GDM1 (cell line): Measurements from ENCODE around the gene GALNT7.

Experiments
- DNase-seq: peaks from one replicate; lab custom pipeline; 2025; lab: John Stamatoyannopoulos, UW

Gene GALNT7

DNA sequence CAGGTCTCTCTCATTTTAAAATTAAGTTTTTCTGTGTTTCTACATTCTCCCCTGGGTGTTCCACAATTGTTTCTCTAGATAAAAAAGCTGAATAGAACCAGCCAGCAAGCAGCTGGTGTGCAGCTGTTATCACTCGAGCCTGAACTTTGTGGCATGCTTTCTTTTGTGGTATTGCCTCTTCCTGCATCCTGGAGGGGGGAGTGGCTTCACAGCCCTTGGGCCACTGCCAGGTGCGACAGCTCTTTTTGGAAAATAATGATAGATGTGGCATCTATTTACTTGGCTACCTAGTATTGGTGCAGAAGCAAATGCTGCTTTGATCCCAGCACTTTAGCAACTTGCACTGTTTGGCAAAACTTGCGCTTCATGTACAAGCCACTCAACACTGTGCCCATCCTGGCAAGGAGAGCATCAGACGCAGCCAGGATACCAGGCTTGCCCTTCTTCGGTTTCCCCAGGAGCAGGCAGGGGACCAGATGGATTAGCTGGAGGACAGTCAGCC lies 96.1 kb downstream of the GALNT7 start:
- DNase-seq: peak; percentile 37

DNA sequence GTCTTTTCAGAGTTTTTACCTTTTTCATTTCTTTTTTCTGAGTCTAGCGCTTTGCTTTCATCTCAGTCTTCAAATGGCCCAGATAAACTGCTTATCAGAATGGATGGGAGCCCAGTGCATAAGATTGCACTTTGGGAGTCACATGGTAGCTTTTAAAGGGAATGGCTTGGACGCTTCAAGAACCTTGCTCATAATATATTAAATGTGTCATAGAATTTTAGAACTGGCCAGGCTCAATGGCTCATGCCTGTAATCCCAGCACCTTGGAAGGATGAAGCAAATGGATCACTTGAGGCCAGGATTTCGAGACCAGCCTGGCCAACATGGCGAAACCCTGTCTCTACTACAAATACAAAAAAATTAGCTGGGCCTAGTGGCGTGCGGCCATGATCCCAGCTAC lies 97.1 kb downstream of the GALNT7 start:
- DNase-seq: no peak

DNA sequence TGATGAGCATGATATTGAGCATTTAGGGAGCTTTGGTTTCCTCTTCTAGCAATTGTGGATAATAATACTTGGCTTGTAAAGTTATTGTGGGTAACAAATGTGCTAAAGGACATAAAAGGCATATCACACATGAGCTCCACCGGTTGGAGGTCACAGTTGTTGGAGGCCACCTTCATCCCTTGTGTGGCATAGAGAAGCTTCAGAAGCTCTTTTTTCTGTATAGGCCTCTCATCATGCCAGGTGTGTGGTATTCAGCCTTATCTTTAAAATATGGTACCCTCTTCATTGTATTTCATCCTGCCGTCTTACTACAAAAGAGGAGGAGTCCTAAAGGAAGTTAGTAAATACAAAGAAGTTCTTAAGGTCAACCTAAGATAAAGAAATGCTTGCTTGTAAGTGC lies 99.1 kb downstream of the GALNT7 start:
- no peak for DNase-seq

DNA sequence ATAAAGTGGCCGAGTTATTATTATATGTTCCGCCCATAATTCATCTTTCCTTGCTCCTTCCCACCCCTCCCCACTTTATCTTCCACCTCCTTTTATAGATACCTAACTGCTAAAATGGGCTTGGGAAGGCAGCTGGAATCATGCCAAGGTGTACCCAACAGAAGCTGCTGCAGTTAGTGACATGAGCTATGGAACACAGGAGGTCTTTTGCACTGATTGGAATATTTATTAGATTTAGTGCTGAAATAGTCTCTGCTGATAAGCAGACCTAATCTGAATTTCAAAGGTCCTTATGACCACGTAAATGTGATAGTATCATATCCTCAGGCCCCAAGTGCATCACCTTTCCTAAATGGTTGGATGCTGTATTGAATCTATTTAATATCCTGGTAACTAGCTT lies 100.7 kb downstream of the GALNT7 start:
- no peak for DNase-seq

DNA sequence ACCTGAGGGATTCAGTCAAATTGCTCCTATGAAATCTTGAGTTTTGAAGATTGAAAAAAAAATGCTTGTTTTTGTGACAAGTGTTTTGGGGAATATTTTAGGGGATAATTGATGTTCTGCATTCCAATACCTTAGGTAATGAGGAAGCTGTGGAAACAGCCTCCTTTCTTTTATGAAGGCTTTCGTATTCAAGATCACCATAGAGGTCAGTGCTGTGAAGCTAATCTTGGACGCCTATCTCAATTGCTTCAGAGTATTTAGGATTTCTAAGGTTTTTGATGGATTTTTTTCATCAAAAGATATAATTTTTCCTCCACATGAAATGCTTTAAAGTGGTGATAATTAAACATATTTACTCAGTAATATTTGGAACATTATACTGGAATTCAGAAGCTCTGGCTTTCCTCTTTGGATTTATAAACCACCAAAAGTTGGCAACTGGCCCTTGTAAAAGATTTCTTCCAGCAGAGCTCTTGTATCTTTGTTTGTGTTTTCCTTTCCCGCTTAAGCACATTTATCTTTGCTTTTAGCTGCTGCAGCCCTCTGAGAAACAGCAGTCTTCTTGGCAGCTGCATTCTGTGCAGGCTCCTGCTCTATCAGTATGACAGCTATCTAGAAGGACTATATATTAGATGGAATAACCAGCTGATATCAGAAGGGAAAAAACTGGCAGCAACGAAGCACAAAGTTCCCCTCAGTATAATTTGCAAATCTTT lies 101.9 kb downstream of the GALNT7 start:
- no peak for DNase-seq

DNA sequence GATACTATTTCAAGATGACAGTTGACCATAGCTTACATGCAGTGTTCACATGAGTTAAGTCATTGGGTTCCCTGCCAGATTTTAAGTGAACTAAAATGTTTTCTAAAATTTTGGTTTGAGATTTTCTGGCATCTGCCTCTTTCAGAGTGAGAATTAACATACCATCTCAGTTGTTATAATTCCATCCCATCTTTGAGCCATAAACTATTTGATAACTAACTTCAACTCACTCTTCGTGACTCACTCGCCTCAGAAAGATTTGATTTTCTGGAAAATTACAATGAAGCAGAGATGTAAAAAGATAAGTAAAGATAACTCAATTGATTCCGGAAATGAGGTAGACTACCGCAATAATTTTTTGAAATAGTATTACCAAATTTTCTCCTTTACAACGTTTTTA lies 103.7 kb downstream of the GALNT7 start:
- no peak for DNase-seq

DNA sequence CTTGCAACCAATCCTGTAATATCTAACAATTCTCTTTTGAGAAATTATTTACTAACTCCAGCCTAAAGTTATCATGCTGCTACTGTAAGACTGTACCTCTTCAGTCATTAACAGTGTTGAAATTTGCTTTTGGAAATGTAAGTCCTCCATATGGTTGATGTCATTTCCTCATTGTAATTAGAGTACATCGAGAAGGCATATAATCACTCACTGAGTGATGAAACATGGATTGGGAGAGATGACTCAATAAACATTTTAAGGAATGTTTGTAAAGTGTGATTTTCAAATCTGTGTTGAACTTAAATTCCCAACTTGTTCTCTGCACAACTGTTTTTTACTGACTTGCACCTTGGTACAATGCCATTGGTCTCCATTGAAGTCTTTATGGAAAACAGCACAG lies 104.4 kb downstream of the GALNT7 start:
- DNase-seq: no peak

DNA sequence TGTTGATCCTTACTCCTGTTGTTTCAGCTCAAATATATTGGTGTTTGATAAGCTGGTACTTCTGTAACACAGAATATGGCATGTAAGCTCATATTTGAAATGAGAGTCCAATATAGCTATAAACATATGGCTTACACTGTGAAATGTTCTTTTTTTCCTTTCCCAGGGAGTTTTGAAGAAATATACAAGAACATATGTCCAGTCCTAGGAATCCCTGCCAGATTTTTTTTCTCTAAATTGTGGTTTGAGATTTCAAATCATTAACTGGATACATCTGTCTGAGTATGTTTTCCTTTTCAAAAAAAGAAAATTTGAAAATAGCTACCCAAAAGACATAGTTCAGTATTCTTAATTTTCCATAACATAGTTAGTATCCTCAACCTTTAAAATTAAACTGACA lies 105.3 kb downstream of the GALNT7 start:
- no peak for DNase-seq

DNA sequence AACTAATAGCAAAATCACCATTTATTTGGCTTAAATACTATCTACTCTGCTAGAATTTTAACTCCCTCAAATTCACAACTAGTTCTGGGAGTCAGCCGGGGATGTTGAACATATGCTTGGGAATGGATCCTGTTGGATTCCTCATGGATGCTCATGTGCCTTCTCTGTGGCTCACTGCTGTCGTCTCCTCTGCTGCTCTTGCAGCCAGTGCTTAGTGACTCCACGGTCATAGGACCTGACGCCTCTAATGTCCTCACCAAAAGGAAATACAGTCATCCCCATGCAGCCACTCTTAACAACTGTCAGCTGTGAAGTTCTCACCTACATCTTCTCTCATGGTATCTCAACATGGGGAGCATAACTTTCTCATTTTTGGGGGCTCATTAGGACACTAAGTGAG lies 106.1 kb downstream of the GALNT7 start:
- DNase-seq: no peak

DNA sequence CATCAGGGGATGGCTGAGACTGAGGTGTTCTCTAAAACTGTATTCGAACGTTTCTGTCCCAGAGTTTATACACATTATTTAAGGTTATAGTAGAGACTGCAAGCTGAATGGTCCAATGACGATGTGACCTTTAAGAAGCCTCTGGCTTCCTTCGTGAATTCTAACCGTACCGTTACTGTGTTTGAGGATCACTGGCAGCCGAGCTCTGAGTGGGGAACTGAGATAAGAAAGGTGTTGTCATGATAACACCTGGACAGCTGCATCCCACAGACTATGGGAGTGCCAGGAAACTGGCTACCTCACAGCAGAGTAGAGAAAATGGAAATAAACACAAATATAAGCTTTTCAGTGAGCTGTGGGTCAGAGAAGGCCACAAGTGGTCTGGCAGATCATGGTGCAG lies 106.5 kb downstream of the GALNT7 start:
- DNase-seq: no peak

DNA sequence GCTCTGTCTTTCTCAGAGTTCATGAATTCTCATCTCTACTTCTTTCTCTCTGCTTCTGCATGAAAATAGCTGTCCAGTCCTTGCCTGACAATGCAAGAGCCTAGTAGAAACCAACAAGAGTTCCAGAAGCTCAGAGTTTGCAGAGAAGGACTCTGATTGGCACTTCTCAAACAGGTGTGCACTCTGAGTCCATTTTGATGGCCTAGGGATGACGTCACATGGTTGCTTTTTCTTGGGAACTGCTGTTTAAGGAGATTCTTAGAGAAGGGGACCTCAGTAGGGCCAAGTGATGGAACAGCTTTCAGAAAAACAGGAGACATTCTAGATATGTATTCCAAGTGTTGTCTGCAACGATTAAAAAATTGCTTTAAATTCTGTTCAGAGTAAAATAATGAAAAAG lies 108.7 kb downstream of the GALNT7 start:
- DNase-seq: no peak

DNA sequence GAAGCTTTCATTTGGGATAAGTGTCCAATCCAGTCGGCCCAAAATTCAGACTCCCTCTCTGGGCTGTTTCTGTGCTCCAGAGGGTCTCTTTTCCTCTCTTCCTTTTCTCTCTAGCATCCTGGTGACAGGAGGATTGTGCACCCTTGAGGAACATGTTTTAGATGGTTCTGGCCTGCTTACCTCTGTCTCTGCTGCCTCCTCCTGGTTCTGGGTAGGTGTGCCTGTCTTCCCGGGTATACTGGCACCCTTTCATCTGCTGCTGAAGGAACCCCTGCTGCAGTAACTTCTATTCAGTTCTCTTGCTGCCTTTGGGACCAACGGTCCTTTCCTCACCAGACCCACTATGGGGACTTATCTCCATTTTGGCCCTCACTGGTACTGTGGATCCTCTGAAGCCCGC lies 112.4 kb downstream of the GALNT7 start:
- no peak for DNase-seq

DNA sequence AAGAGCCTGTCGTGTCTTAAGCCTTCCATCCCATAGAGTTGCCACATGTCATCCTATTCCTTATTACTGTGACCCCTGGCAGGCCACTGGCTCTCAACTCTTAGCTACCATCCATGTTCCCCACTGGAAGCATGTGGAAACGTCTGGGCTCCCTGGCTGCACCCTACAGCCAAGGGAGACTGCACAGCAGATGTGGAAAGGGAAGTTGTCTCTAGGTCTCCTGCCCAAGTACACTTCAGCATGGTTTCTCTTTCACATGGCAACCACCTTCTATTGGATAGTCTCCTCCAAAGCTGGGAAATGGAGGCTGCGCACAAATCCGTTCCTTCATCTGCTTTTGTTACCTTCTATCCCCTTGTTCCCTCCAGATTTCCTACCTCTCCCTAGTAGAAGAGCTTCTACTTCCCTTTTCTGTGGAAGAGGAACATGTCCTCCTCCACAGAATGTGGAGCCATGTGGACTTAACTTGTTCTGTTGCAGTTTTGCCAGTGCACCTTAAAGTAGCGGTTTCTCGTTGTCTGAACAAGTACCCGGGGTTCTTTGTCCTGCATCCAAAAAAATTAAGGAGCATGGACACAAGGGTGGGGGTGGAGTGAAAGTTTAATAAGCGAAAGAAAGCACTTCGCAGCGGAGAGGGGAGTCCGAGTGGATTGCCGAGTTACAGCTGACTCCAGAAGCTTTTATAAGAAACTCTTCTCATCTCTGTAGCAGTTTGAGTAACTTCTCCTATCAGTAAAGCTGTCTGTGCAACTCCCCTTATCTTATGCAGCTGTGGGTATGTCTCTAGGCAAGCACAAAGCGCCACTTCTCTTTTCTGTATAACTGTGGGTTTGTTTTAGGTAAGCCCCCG lies 113.0 kb downstream of the GALNT7 start:
- DNase-seq: peak; percentile 59

DNA sequence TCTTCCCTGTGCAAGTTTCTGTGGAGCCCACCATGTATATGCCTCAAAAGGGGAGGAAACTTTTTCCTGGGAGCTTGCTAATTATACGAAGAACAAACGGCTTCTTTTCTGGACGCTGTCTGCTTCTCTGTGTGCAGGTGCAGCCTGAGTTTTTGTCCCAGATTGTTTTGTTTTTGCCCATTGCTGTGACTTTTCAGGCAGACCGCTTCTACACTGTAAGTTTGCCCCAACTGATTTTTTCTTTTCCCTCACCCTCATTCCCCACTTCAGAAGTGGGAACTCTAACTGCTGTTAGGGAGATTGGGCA lies 113.6 kb downstream of the GALNT7 start:
- no peak for DNase-seq

DNA sequence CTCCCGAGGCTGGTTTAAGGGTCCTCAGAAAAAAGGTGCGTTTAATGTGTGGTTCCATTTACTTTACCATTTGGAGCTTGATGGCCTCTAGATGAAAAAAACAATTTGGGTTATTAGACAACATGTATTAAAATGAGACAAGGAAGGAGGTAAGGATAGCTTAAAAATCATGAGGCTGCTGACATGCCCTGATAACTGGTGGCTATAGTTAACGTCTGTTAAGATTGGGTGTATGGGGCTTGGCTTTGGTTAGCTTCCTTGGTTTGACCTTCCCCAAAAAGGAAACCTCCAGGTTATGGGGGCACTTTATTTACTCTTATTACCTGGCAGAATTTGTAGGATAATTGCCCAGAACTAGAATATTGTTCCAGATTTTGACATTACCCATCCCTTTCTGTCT lies 114.0 kb downstream of the GALNT7 start:
- DNase-seq: no peak

DNA sequence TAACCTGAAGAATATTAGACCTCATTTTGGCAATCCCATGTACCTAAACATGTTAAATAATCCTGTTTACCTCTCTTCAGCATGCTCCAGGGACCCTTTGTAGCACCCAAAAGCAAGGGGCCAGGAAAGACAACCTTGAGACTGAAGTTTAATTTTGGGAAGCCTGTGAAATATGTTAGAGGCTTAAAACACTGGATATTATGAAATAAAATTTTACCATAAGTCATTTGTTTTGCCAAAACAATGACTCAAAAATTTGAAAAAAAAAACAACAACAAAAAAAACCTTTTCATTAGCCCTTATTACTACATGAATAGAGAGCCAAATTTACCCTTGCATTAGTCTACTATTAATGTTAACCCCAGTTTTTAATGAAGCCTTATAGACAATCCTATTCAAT lies 115.9 kb downstream of the GALNT7 start:
- no peak for DNase-seq

DNA sequence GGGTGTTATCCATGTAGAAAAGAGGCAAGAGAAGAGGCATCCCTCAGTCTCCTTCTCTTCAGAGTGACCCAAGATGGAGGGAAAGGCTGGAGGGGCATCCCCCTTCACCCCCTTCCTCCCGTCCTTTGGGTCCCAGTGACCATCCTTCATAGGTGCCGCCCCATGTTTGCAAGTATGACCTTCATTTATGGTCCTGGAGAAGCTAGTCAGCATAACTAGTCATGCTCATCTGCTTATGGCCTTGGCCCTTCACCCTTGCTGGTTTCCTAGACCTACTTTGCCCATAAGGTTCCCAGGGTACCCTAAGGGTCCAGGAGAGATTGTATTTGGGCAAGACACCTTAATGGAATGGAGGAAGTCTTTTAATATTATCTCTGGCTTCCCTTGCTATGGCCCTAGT lies 118.9 kb downstream of the GALNT7 start:
- no peak for DNase-seq

DNA sequence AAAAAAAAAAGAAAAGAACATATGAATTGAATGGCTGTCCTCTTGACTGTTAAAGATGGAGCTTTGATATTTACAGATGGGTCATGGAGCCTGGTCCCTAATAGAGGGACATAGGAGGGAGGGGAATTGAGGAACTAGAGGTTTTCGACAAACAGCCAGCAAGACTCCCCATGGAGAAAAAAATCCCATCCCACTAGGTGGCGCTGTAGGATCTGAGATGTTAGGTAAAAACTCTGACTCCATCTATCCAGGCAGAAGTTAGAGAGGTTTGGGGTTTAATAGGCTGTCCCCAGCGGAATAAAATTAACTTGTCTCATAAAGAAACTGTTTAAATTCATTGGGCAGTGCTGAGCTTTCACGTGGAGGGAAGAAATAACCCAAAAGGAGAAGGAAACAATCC lies 119.7 kb downstream of the GALNT7 start:
- peak; percentile 50 for DNase-seq

DNA sequence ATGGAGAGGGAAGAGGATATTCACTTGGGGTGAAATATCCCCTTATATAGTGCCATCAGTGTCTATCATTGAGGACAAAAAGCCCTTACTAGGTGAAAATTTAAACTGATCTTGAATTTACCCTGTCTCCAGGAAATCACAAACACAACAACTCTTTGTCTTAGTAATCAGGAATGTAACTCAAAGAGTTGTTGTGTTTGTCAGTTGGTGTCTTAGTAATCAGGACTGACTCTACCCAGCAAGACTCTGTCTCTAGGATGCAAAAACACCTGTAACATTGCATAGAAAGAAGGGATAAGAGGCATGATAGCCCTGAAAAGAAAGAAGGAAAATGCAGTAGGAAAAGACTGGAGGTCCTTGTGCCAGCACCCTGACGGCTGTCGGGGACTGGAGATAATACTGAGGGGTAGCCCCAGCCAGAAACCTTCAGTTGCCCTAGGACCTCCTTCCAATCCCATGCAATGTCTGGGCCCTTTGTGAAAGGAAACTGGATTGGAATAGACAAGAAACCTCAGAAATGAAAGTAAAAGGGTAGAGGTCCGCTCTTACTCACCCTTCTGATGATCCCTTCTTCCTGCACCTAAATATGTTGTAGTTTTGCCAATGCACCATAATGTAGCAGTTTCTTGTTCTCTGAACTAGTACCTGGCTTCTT lies 120.2 kb downstream of the GALNT7 start:
- DNase-seq: no peak

DNA sequence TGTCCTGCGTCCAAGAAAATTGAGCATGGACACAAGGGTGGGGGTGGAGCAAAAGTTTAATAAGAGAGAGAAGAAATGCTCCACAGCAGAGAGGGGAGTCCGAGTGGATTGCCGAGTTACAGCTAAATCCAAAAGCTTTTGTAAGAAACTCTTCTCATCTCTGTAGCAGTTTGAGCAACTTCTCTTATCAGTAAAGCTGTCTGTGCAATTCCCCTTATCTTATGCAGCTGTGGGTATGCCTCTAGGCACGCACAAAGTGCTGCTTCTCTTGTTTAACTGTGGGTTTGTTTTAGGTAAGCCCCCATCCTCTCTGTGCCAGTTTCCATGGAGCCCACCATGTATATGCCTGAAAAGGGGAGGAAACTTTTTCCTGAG lies 120.7 kb downstream of the GALNT7 start:
- DNase-seq: no peak

DNA sequence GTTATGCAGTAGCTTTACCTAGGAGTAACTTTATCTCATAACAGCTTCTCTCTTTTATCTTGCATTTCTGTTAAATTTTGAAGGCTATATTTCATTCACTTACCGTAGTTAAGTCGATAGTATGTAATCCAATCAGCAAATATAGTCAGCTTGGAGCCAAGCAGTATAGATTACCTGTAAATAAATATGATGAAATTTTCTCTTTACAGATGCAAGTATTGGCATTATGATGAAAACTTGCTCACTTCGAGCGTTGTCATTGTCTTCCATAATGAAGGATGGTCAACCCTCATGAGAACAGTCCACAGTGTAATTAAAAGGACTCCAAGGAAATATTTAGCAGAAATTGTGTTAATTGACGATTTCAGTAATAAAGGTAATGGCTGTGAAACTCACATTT lies 123.3 kb downstream of the GALNT7 start:
- no peak for DNase-seq

DNA sequence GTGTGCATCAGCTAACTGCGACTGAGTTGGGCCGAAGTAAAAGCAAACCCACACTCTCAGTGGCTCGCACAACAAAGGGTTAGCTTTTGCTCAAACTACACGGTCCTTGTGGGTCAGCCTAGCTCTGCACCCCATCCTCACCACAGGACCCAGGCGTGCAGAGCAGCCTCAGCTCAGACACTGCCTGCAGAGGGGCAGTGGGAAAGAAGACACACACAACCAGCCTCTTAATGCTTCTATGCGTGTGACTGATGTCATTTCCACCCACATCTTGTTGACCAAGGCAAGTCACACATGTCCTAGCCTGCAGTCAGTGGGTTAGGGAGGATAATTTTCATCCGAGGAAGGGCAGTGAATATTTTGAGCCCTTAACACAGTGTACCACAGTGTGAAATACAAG lies 125.1 kb downstream of the GALNT7 start:
- no peak for DNase-seq

DNA sequence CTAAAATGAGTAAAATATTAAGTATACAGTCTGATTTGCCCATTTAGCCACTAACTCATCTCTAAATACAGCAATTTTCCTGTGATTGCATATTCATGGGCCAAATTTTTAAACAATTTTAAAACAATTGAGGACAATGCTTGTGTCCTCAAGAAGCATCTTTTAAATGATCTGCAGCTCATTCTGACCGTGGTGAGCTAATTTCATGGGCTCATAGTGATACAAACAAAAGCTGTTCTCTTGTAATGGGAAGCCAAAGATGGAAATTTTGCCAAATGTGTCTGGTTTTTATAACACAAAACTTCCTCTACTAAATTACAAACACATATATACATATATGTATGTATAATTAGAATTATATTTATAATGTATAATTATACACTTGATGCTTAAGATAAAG lies 125.8 kb downstream of the GALNT7 start:
- DNase-seq: no peak
